HG02588 (cell line): Measurements from ENCODE around the gene TOX3.

ENCODE experiments used
- ATAC-seq: cut with Tn5 transposase; IDR thresholded peaks from one replicate; pipeline ENCODE4 v1.9.1; 2021; ENCODE audit warnings: mild to moderate bottlenecking, moderate library complexity; ENCODE audit not compliant: unreplicated experiment

The TOX3 gene

GRCh38 chr16:52460639-52461178, 86.2 kb downstream of the TOX3 start:
- no peak for ATAC-seq

- ATAC-seq, result no peak
These were observed 90.6 kb downstream of the TOX3 start for GRCh38 chr16:52456368-52456767.

- no peak for ATAC-seq
These were observed 91.2 kb downstream of the TOX3 start for GRCh38 chr16:52455549-52456277.

- ATAC-seq, result no peak
These were observed 93.3 kb downstream of the TOX3 start for GRCh38 chr16:52453644-52454043.

- ATAC-seq, result no peak
These were observed 94.9 kb downstream of the TOX3 start for GRCh38 chr16:52451971-52452421.

- ATAC-seq, result no peak
These were observed 96.0 kb downstream of the TOX3 start for GRCh38 chr16:52450916-52451315.

- ATAC-seq, result no peak
These were observed 96.7 kb downstream of the TOX3 start for GRCh38 chr16:52450241-52450640.

GRCh38 chr16:52446080-52446479, 100.9 kb downstream of the TOX3 start:
- ATAC-seq, result no peak

- ATAC-seq, result no peak
These were observed 105.1 kb downstream of the TOX3 start for GRCh38 chr16:52441886-52442285.

- ATAC-seq, result no peak
These were observed 106.7 kb downstream of the TOX3 start for GRCh38 chr16:52440248-52440647.

GRCh38 chr16:52439750-52440149, 107.2 kb downstream of the TOX3 start:
- ATAC-seq, result no peak

- no peak for ATAC-seq
These were observed 107.7 kb downstream of the TOX3 start for GRCh38 chr16:52439171-52439701.

- no peak for ATAC-seq
These were observed 109.7 kb downstream of the TOX3 start for GRCh38 chr16:52437277-52437670.

- ATAC-seq, result no peak
These were observed 110.3 kb downstream of the TOX3 start for GRCh38 chr16:52436339-52437276.

GRCh38 chr16:52434224-52434623, 112.7 kb downstream of the TOX3 start:
- ATAC-seq, result no peak

GRCh38 chr16:52433643-52434042, 113.3 kb downstream of the TOX3 start:
- ATAC-seq, result no peak

GRCh38 chr16:52424591-52424990, 122.4 kb downstream of the TOX3 start:
- ATAC-seq, result no peak

- no peak for ATAC-seq
These were observed 124.6 kb downstream of the TOX3 start for GRCh38 chr16:52422307-52422706.

GRCh38 chr16:52418201-52418600, 128.7 kb downstream of the TOX3 start:
- no peak for ATAC-seq

- ATAC-seq, result no peak
These were observed 130.1 kb downstream of the TOX3 start for GRCh38 chr16:52416888-52417287.

- ATAC-seq, result no peak
These were observed 135.9 kb downstream of the TOX3 start for GRCh38 chr16:52411011-52411410.
